Hepatocyte (in vitro differentiated cells): ENCODE data around the gene SORBS2.

Source experiments
- CTCF ChIP-seq: fragments of 200-600 bp; sonication (generic); IDR thresholded peaks from 2 replicates; pipeline ENCODE4 v1.5.1; 2016; ENCODE audit warnings: antibody characterized with exemption, mild to moderate bottlenecking; ENCODE audit not compliant: poor library complexity
- EZH2 ChIP-seq: fragments of 200-600 bp; sonication (generic); IDR thresholded peaks from 2 replicates; pipeline ENCODE4 v1.6.1; 2016; ENCODE audit warnings: antibody characterized with exemption, mild to moderate bottlenecking, borderline replicate concordance

DNA sequence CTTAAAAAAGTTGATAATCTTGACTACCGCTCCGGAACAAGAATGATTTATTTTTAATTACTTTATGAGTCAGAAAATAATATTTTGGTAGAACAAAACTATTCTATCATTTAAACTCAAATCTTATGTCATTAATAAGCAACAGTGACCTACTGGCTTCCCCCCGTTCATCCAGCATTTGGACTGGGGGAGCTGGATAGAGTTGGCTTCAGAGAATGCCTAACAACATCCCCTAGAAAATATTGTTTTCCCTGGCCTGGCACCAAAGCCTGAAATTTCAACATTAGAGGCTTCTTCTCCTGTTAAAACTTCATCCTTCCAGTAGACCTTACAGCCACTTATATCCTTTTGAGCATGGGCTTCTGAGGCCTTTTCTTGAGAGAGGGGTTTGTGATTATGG, 221.0 kb downstream of the SORBS2 start:
- TF ChIP-seq EZH2 (no peak), CTCF (no peak)
